Naive thymus-derived CD4-positive, alpha-beta T cell (primary cell): ENCODE measurements around the gene LRRC37B. TPM values are rescaled to one million over a fixed set of nuclear protein-coding genes. Genes with fewer than 3 reads are reported as not detected.
"Not testable (repeated sequence)": the region's sequence is repeated elsewhere in the genome, so short reads cannot be mapped to it uniquely, and the experiment has no call there.

Experiments used
- ATAC-seq: fragments of 150-1000 bp; cut with Tn5 transposase; 2 replicates; pipeline ENCODE4 v1.10.0; 2021; ENCODE audit warnings: mild to moderate bottlenecking, moderate library complexity
- CTCF ChIA-PET: fragments of 350-600 bp; sonication (Branson Sonifier 250); formaldehyde crosslinking; loops from one replicate; lab custom pipeline; 2021; ENCODE audit warnings: antibody characterized with exemption; lab: Charles Lee
- POLR2A ChIA-PET: fragments of 350-600 bp; sonication (Branson Sonifier 250); formaldehyde crosslinking; loops from one replicate; lab custom pipeline; 2021; ENCODE audit warnings: antibody characterized with exemption, inconsistent platforms; lab: Charles Lee
- DNase-seq, 9 donors: peaks; one replicate each; pipeline versions ENCODE4 v3.0.0 to v3.0.0-alpha.2; 2020 to 2022; ENCODE audit warnings: mixed read lengths in 1 of 9
- H3K27ac ChIP-seq: one replicate; pipeline ENCODE4 v1.7.0; 2013; ENCODE audit warnings: mild to moderate bottlenecking, low read depth, low read length, moderate library complexity
- H3K27me3 ChIP-seq, 2 donors: one replicate each; pipeline ENCODE4 v1.7.0; 2013; ENCODE audit warnings: low read length in 2 of 2, mild to moderate bottlenecking in 2 of 2, moderate library complexity in 2 of 2; ENCODE audit not compliant: control insufficient read depth in 2 of 2, insufficient read depth in 2 of 2
- H3K36me3 ChIP-seq, 3 experiments: 1 replicate in 2 of 3; 2 replicates in 1 of 3; pipeline ENCODE4 v1.7.0; 2013; ENCODE audit warnings: low read length in 3 of 3, mild to moderate bottlenecking in 3 of 3, moderate library complexity in 1 of 3; ENCODE audit not compliant: insufficient read depth in 3 of 3, control insufficient read depth in 2 of 3
- H3K4me1 ChIP-seq, 2 donors: one replicate each; pipeline ENCODE4 v1.7.0; 2013; ENCODE audit warnings: low read length in 2 of 2, mild to moderate bottlenecking in 2 of 2, moderate library complexity in 1 of 2; ENCODE audit not compliant: control insufficient read depth in 2 of 2, insufficient read depth in 2 of 2
- H3K4me3 ChIP-seq: 2 replicates; pipeline ENCODE4 v1.7.0; 2013; ENCODE audit warnings: mild to moderate bottlenecking, low read length
- H3K9me3 ChIP-seq, 3 experiments: 1 replicate in 2 of 3; 2 replicates in 1 of 3; pipeline ENCODE4 v1.7.0; 2013; ENCODE audit warnings: low read length in 3 of 3; ENCODE audit not compliant: control insufficient read depth in 2 of 3
- H3K27ac Mint-ChIP-seq, 9 donors: one replicate each; pipeline ENCODE4 v1.8.0; 2020 to 2022; ENCODE audit warnings: mixed read lengths in 9 of 9, mild to moderate bottlenecking in 8 of 9, moderate library complexity in 5 of 9, inconsistent platforms in 2 of 9
- H3K27me3 Mint-ChIP-seq, 5 donors: one replicate each; pipeline ENCODE4 v1.8.0; 2021 to 2022; ENCODE audit warnings: mixed read lengths in 5 of 5, mild to moderate bottlenecking in 1 of 5
- H3K36me3 Mint-ChIP-seq, 5 donors: one replicate each; pipeline ENCODE4 v1.8.0; 2020 to 2022; ENCODE audit warnings: mixed read lengths in 5 of 5, mild to moderate bottlenecking in 3 of 5, inconsistent platforms in 1 of 5
- H3K4me1 Mint-ChIP-seq, 7 donors: one replicate each; pipeline ENCODE4 v1.8.0; 2020 to 2022; ENCODE audit warnings: mixed read lengths in 7 of 7, mild to moderate bottlenecking in 3 of 7, inconsistent platforms in 1 of 7
- H3K4me3 Mint-ChIP-seq, 10 donors: one replicate each; pipeline ENCODE4 v1.8.0; 2020 to 2022; ENCODE audit warnings: mild to moderate bottlenecking in 10 of 10, mixed read lengths in 10 of 10, moderate library complexity in 6 of 10, inconsistent platforms in 2 of 10
- H3K9me3 Mint-ChIP-seq, 11 donors: one replicate each; pipeline ENCODE4 v1.8.0; 2020 to 2022; ENCODE audit warnings: mixed read lengths in 11 of 11, mild to moderate bottlenecking in 4 of 11, inconsistent platforms in 1 of 11, moderate library complexity in 1 of 11
- intact Hi-C, 2 donors: fragments of 100-400 bp; cut with micrococcal nuclease; formaldehyde crosslinking; loops; one replicate each; pipeline ENCODE4 v1.15.1; 2023
- polyA plus RNA-seq, 2 donors: library from polyadenylated mRNA; unstranded; fragments of 300-500 nt; fragmentation: Illumina TruSeq; gene quantifications; one replicate each; pipeline ENCODE4 v1.2.3, GENCODE V29; 2021
- total RNA-seq, 6 experiments: library from RNA in 5 of 6; stranded (reverse) in 5 of 6; gene quantifications; 1 replicate in 5 of 6; 2 replicates in 1 of 6; pipeline ENCODE4 v1.2.3 and lab custom pipeline; 2021 to 2026

The LRRC37B gene
- 10 to 100 TPM; 42.1 to 69.9 (median 56.2) TPM for total RNA-seq
- polyA plus RNA-seq = 10 to 100 TPM in 1 of 2 donors, 1 to 10 TPM in 1; 7.3 to 17.5 TPM
- total RNA-seq (lab: John Stamatoyannopoulos, UW) = 49.5 reads per million, percentile 71 among the genes with 10 or more reads in this experiment

GRCh38 chr17:32006957-32007462 is at the start of gene LRRC37B:
Gene LRRC37B, plus strand, starts transcription at chr17:32007383. Its CDS starts 14,010 bp downstream, at chr17:32021393.
- H3K4me3 ChIP-seq = peak within 1 kb of the TSS; percentile 97
- H3K27ac ChIP-seq = peak within 1 kb of the TSS; percentile 85
- intact Hi-C loops = loop anchor here (1.0 to 2.0 kb wide), 4 partner anchors 70 to 344 kb away; partner anchors contain the start of genes SUZ12 (in 2 of the 2), UTP6 (in 1 of the 2) and ZNF207 (in 1 of the 2)
- CTCF ChIA-PET = interaction anchor here (0.7 to 1.3 kb wide), 4 partner anchors 9 to 721 kb away, joined by 3 to 13 read pairs (median 4); no protein-coding TSS in a partner anchor
- DNase-seq (peak; percentile 80 to 95 (median 87)), ATAC-seq (peak; percentile 98)
- POLR2A ChIA-PET = interaction anchor here (0.7 to 3.4 kb wide), 7 partner anchors 9 to 135 kb away, joined by 3 to 12 read pairs (median 5); partner anchors contain the start of gene RHOT1
- no peaks in the 10 kb centered on the region for H3K36me3 ChIP-seq
- peaks cover 9 to 14% of the 10 kb centered on the region in 2 donors for H3K4me1 ChIP-seq
- peak within 1 kb of the TSS; percentile 86 to 98 (median 95) for H3K4me3 Mint-ChIP-seq
- H3K27me3 ChIP-seq = no peaks in the 10 kb centered on the region
- no peaks in the 10 kb centered on the region for H3K9me3 Mint-ChIP-seq
- peaks cover 25 to 44% (median 35%) of the 10 kb centered on the region in 7 donors for H3K4me1 Mint-ChIP-seq
- H3K27ac Mint-ChIP-seq = peak within 1 kb of the TSS; percentile 87 to 98 (median 93)
- H3K27me3 Mint-ChIP-seq = peaks cover 0 to 6% (median 0%) of the 10 kb centered on the region in 5 donors
- H3K9me3 ChIP-seq = no peaks in the 10 kb centered on the region
- peaks cover 0 to 10% (median 2%) of the 10 kb centered on the region in 5 donors for H3K36me3 Mint-ChIP-seq

GRCh38 chr17:31964131-31964530 is 43.1 kb upstream of the LRRC37B start:
- POLR2A ChIA-PET, H3K4me1 ChIP-seq, intact Hi-C loops, H3K4me3 Mint-ChIP-seq, H3K9me3 Mint-ChIP-seq, H3K27me3 ChIP-seq, H3K27me3 Mint-ChIP-seq, H3K27ac ChIP-seq, ATAC-seq, DNase-seq, H3K27ac Mint-ChIP-seq, H3K9me3 ChIP-seq, H3K4me3 ChIP-seq: not testable (repeated sequence)
- CTCF ChIA-PET = interaction anchor here (0.6 kb wide), 1 partner anchor 953 kb away, joined by 3 read pairs; no protein-coding TSS in a partner anchor
- peaks cover 0 to 23% (median 0%) of the 10 kb centered on the region in 3 experiments for H3K36me3 ChIP-seq
- Mint-ChIP-seq H3K4me1 (peaks cover 0 to 30% (median 4%) of the 10 kb centered on the region in 7 donors), H3K36me3 (peaks cover 0 to 15% (median 7%) of the 10 kb centered on the region in 5 donors)

GRCh38 chr17:31967648-31968047 is 39.5 kb upstream of the LRRC37B start:
- H3K27me3 ChIP-seq = no peaks in the 10 kb centered on the region
- intact Hi-C loops = no loop called here

GRCh38 chr17:31970416-31970815 is 36.8 kb upstream of the LRRC37B start:
- H3K9me3 ChIP-seq, H3K36me3 Mint-ChIP-seq, H3K9me3 Mint-ChIP-seq: not testable (repeated sequence)

More at GRCh38 chr17:31967648-31968047, 39.5 kb upstream of the LRRC37B start:
- Mint-ChIP-seq H3K27me3 (no peaks in the 10 kb centered on the region), H3K4me3 (no peak overlapping the region), H3K36me3 (peaks cover 0 to 6% (median 0%) of the 10 kb centered on the region in 5 donors), H3K9me3 (no peaks in the 10 kb centered on the region), H3K27ac (no peak overlapping the region), H3K4me1 (peaks cover 0 to 15% (median 0%) of the 10 kb centered on the region in 7 donors)
- no peak overlapping the region for H3K27ac ChIP-seq
- no peak overlapping the region for H3K4me3 ChIP-seq
- ChIA-PET CTCF (no interaction called here), POLR2A (no interaction called here)
- no peak for ATAC-seq
- no peak for DNase-seq
- H3K4me1 ChIP-seq = no peaks in the 10 kb centered on the region
- peaks cover 0 to 19% (median 0%) of the 10 kb centered on the region in 3 experiments for H3K36me3 ChIP-seq
- H3K9me3 ChIP-seq = no peaks in the 10 kb centered on the region

GRCh38 chr17:31974269-31975071 is 32.7 kb upstream of the LRRC37B start:
- ATAC-seq, H3K9me3 Mint-ChIP-seq, H3K27ac ChIP-seq, H3K4me1 Mint-ChIP-seq, CTCF ChIA-PET, H3K9me3 ChIP-seq, H3K36me3 ChIP-seq, H3K27me3 ChIP-seq, DNase-seq, H3K4me3 ChIP-seq, H3K4me1 ChIP-seq, POLR2A ChIA-PET, H3K27me3 Mint-ChIP-seq, H3K4me3 Mint-ChIP-seq, intact Hi-C loops, H3K27ac Mint-ChIP-seq: not testable (repeated sequence)
- H3K36me3 Mint-ChIP-seq = peaks cover 8 to 19% (median 13%) of the 10 kb centered on the region in 5 donors

More at GRCh38 chr17:31970416-31970815, 36.8 kb upstream of the LRRC37B start:
- H3K27me3 Mint-ChIP-seq, H3K27me3 ChIP-seq, H3K27ac Mint-ChIP-seq, H3K4me1 Mint-ChIP-seq, intact Hi-C loops, ATAC-seq, H3K27ac ChIP-seq, H3K4me3 Mint-ChIP-seq, H3K4me3 ChIP-seq, H3K4me1 ChIP-seq, DNase-seq, CTCF ChIA-PET, POLR2A ChIA-PET: not testable (repeated sequence)
- peaks cover 0 to 19% (median 0%) of the 10 kb centered on the region in 3 experiments for H3K36me3 ChIP-seq

- CTCF ChIA-PET, H3K4me3 ChIP-seq, H3K9me3 ChIP-seq, ATAC-seq, H3K36me3 ChIP-seq, H3K9me3 Mint-ChIP-seq, H3K4me1 Mint-ChIP-seq, H3K27me3 Mint-ChIP-seq, H3K27ac ChIP-seq, H3K4me3 Mint-ChIP-seq, intact Hi-C loops, DNase-seq, H3K27me3 ChIP-seq, H3K27ac Mint-ChIP-seq, POLR2A ChIA-PET, H3K4me1 ChIP-seq: not testable (repeated sequence)
- peaks cover 8 to 20% (median 17%) of the 10 kb centered on the region in 5 donors for H3K36me3 Mint-ChIP-seq
Measured at GRCh38 chr17:31975391-31975790, 31.8 kb upstream of the LRRC37B start.
